ENCODE measurements around the gene LEMD2.

Gene LEMD2

DNA sequence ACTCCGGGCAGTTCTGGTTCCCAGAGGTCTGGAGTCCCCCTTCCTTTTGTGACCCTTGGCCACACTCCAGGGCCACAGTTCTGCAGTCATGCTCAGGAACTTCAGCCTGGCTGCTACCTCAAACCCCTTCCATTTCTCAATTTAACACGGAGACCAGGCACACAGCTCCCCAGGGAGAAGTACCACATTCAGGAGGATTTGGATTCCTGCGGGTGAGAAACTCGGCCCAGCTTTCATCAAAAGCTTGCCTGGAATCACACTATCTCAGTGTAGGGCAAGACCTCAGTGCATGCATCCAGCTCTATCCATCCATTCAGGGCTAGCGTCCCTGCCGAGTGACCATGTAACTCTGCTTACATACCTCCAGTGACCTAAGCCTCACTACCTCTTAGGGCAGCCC, 25.4 kb downstream of the LEMD2 start:
- Histone ChIP-seq H3K36me3 (ENCODE audit: insufficient read depth, low read length) (no peaks in the 10 kb centered on the region), H4K20me1 (ENCODE audit: insufficient read depth, low read length, poor library complexity, severe bottlenecking) (no peaks in the 10 kb centered on the region), H3K4me2 (ENCODE audit: low read depth, low read length, poor library complexity, severe bottlenecking) (no peak overlapping the region), H3F3A (ENCODE audit: low read depth) (no peaks in the 10 kb centered on the region), H3K79me2 (ENCODE audit: insufficient read depth, low read length) (no peaks in the 10 kb centered on the region), H3K4me3 (ENCODE audit: low read length, poor library complexity, severe bottlenecking) (no peak overlapping the region), H3K9me2 (replicated peaks; ENCODE audit: low read depth, low read length) (no peaks in the 10 kb centered on the region), H3K4me1 (ENCODE audit: insufficient read depth, low read length, poor library complexity, severe bottlenecking) (peaks cover 22% of the 10 kb centered on the region), H3K27me3 (ENCODE audit: insufficient read depth, low read length, poor library complexity, severe bottlenecking) (no peaks in the 10 kb centered on the region), H3K9me3 (ENCODE audit: insufficient read depth, low read depth, low read length) (no peaks in the 10 kb centered on the region), H3K9ac (ENCODE audit: low read depth, low read length, poor library complexity, severe bottlenecking) (no peak overlapping the region), H2AFZ (ENCODE audit: low read length) (no peak overlapping the region)
- TF ChIP-seq EZH2phosphoT487 (IDR thresholded peaks at IDR 0.05; ENCODE audit: borderline replicate concordance), result no peak
- TF ChIP-seq, protein P1, sequence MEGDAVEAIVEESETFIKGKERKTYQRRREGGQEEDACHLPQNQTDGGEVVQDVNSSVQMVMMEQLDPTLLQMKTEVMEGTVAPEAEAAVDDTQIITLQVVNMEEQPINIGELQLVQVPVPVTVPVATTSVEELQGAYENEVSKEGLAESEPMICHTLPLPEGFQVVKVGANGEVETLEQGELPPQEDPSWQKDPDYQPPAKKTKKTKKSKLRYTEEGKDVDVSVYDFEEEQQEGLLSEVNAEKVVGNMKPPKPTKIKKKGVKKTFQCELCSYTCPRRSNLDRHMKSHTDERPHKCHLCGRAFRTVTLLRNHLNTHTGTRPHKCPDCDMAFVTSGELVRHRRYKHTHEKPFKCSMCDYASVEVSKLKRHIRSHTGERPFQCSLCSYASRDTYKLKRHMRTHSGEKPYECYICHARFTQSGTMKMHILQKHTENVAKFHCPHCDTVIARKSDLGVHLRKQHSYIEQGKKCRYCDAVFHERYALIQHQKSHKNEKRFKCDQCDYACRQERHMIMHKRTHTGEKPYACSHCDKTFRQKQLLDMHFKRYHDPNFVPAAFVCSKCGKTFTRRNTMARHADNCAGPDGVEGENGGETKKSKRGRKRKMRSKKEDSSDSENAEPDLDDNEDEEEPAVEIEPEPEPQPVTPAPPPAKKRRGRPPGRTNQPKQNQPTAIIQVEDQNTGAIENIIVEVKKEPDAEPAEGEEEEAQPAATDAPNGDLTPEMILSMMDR (conservative IDR thresholded peaks at IDR 0.05; ENCODE audit: low read length), result no peak

DNA sequence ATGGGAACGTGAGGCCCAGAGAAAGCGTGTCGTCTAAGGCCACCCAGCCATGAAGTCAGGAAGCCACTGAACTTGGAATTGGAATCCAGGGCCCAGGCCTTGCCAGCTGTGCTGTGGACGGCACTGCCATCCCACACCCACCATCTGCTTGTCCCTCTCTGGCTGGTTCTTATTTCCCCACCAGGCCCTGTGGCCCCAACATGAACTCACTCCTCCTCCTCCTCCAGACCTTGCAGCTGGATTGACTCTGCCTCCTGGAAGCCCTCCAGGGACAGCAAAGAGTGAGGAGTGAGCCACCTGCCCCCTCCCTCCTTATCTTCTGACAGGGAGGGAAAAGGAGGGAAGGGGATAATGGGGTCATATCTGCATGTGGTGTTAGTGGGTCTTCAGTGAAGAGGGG, 26.2 kb downstream of the LEMD2 start:
- Histone ChIP-seq H3K4me1 (ENCODE audit: insufficient read depth, low read length, poor library complexity, severe bottlenecking) (peaks cover 22% of the 10 kb centered on the region), H2AFZ (ENCODE audit: low read length) (no peak overlapping the region), H3F3A (ENCODE audit: low read depth) (no peaks in the 10 kb centered on the region), H3K9me3 (ENCODE audit: insufficient read depth, low read depth, low read length) (no peaks in the 10 kb centered on the region), H3K27me3 (ENCODE audit: insufficient read depth, low read length, poor library complexity, severe bottlenecking) (no peaks in the 10 kb centered on the region), H3K79me2 (ENCODE audit: insufficient read depth, low read length) (no peaks in the 10 kb centered on the region), H3K36me3 (ENCODE audit: insufficient read depth, low read length) (no peaks in the 10 kb centered on the region), H3K9ac (ENCODE audit: low read depth, low read length, poor library complexity, severe bottlenecking) (no peak overlapping the region), H3K4me2 (ENCODE audit: low read depth, low read length, poor library complexity, severe bottlenecking) (no peak overlapping the region), H3K9me2 (replicated peaks; ENCODE audit: low read depth, low read length) (no peaks in the 10 kb centered on the region), H4K20me1 (ENCODE audit: insufficient read depth, low read length, poor library complexity, severe bottlenecking) (no peaks in the 10 kb centered on the region), H3K4me3 (ENCODE audit: low read length, poor library complexity, severe bottlenecking) (no peak overlapping the region)
- no peak for TF ChIP-seq EZH2phosphoT487 (IDR thresholded peaks at IDR 0.05; ENCODE audit: borderline replicate concordance)
- TF ChIP-seq, protein P1 (conservative IDR thresholded peaks at IDR 0.05; ENCODE audit: low read length), result no peak

DNA sequence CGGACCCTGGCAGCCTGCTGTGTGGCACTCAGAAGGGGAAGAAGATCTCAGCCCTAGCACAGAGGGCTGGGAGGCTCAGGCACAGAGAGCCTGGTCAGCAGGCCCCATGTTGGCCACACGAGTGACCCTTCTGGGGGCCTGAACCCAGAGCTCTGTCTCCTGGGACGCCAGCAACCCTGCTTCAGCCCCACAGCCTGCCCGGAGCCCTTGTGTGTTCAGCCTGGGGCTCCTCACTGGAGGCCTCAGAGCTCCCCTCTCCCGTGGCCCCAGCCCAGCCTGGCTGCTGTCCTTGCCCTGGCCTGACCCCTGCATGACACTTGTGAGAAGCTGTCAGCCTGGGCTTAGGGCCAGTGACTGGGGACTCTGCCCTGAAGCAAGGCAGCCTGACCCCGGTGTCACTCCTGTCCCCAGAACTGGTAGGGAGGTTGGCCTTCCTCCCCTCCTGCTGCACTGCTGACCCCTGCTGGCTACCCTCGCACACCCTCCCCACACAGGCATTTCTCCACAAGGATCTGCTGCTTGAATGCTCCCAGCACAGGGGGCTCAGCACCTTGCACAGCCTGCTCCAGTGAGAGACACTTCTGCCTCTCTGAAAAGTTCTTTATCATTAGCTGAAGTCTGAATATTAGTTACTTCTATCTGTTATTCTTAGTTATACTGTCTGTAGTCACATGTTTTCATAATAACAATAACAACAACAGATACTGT, 26.9 kb downstream of the LEMD2 start:
- Histone ChIP-seq H3K27me3 (ENCODE audit: insufficient read depth, low read length, poor library complexity, severe bottlenecking) (no peaks in the 10 kb centered on the region), H3K36me3 (ENCODE audit: insufficient read depth, low read length) (no peaks in the 10 kb centered on the region), H3F3A (ENCODE audit: low read depth) (no peaks in the 10 kb centered on the region), H3K4me2 (ENCODE audit: low read depth, low read length, poor library complexity, severe bottlenecking) (no peak overlapping the region), H2AFZ (ENCODE audit: low read length) (0 out of 2 replicates have a peak overlapping the region, but pooled peaks have one; percentile 22), H3K9me3 (ENCODE audit: insufficient read depth, low read depth, low read length) (no peaks in the 10 kb centered on the region), H4K20me1 (ENCODE audit: insufficient read depth, low read length, poor library complexity, severe bottlenecking) (no peaks in the 10 kb centered on the region), H3K9me2 (replicated peaks; ENCODE audit: low read depth, low read length) (no peaks in the 10 kb centered on the region), H3K79me2 (ENCODE audit: insufficient read depth, low read length) (no peaks in the 10 kb centered on the region), H3K9ac (ENCODE audit: low read depth, low read length, poor library complexity, severe bottlenecking) (peak overlapping the region; percentile 68), H3K4me1 (ENCODE audit: insufficient read depth, low read length, poor library complexity, severe bottlenecking) (peaks cover 22% of the 10 kb centered on the region), H3K4me3 (ENCODE audit: low read length, poor library complexity, severe bottlenecking) (no peak overlapping the region)
- TF ChIP-seq EZH2phosphoT487 (IDR thresholded peaks at IDR 0.05; ENCODE audit: borderline replicate concordance), result no peak
- TF ChIP-seq, protein P1 (conservative IDR thresholded peaks at IDR 0.05; ENCODE audit: low read length), result peak; percentile 87
